Esophagus mucosa (tissue), 1 donor: ENCODE results near the gene TFCP2L1. TPM values are rescaled to one million over a fixed set of nuclear protein-coding genes. Genes with fewer than 3 reads are reported as not detected.
"Not testable (repeated sequence)": the region's sequence is repeated elsewhere in the genome, so short reads cannot be mapped to it uniquely, and the experiment has no call there.

ENCODE experiments used
- ATAC-seq: fragments of 200-7000 bp; cut with Tn5 transposase; one replicate; pipeline ENCODE4 v1.9.1; 2020
- total RNA-seq: library from RNA; stranded (reverse); gene quantifications from one replicate; pipeline ENCODE4 v1.2.4, GENCODE V29; 2023
- donor health status: DM: yes; HTN: yes; CAD: no.

Gene TFCP2L1, protein sequence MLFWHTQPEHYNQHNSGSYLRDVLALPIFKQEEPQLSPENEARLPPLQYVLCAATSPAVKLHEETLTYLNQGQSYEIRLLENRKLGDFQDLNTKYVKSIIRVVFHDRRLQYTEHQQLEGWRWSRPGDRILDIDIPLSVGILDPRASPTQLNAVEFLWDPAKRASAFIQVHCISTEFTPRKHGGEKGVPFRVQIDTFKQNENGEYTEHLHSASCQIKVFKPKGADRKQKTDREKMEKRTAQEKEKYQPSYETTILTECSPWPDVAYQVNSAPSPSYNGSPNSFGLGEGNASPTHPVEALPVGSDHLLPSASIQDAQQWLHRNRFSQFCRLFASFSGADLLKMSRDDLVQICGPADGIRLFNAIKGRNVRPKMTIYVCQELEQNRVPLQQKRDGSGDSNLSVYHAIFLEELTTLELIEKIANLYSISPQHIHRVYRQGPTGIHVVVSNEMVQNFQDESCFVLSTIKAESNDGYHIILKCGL
- 36.5 TPM for total RNA-seq

GRCh38 chr2:121284463-121285449 lies at the start of gene TFCP2L1:
Gene TFCP2L1 (minus strand): TSS chr2:121285202. CDS start chr2:121285109, 93 bp downstream.
- peak; percentile 88 for ATAC-seq

DNA sequence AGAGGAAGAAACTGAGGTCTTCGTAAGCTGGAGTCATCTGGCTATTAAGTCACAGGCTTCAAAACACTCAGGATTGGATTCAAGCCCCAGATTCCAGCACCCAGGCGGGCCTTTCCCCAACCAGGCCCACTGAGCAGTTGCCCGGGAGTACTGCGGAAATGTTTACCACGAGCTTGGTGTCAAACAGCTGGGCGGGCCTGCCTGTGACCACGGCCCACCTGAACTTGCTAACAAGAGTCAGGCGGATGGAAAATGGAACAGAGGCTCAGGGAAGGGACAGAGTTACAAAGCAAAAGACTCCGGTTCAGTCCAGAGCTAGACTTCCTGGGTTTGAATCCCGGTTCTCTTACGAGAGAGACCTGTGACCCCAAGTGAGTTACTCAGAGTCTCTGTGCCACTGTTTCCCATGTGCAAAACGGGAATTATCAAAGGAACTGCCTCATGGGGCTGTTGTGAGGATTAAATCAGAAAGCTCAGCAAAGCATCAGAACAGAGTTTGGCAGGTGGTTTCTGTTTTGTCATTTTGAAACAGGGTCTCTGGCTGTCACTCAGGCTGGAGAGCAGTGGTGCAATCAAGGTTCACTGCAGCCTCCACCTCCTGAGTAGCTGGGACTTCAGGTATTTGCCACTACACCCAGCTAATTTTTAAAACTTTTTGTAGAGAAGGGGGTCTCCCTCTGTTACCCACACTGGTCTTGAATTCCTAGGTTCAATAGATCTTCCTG lies 49.0 kb upstream of the TFCP2L1 start:
- no peak for ATAC-seq

GRCh38 chr2:121333231-121333630 lies 48.2 kb upstream of the TFCP2L1 start:
- no peak for ATAC-seq

- not testable (repeated sequence) for ATAC-seq
Observed at GRCh38 chr2:121331324-121331723, 46.3 kb upstream of the TFCP2L1 start.

DNA sequence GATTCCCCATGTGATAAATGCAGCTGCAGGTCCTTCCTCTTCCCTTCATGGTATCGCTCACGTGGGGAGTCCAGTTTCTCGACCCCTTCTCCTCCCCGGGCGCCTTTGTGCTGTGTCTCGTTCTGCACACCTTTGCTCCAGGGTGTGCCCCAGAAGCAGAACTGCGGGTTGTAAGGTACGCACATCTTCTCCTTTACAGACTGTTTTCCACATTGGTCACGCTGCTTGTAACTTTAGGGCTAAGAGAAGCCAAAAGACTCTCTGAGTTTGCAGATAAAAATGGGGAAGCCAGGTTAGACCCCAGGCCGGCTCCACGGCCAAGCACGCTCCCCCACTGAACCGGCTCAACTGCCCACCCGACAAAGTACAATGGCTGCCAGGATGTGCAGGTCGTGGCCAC lies 45.9 kb upstream of the TFCP2L1 start:
- ATAC-seq: no peak

- no peak for ATAC-seq
Observed at GRCh38 chr2:121329786-121330185, 44.8 kb upstream of the TFCP2L1 start.

DNA sequence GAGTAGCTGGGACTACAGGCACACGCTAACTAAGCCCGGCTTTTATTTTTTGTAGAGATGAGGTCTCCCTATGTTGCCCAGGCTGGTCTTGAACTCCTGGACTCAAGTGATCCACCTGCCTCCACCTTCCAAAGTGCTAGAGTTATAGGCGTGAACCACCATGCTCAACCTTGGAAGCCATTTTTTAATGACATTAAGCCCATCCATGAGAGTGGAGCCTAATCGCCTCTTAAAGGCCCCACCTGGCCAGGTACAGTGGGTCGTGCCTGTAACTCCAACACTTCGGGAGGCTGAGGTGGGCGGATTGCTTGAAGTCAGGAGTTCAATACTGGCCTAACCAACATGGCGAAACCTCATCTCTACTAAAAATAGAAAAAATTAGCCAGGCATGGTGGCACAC lies 41.6 kb upstream of the TFCP2L1 start:
- no peak for ATAC-seq

GRCh38 chr2:121324601-121325000 lies 39.6 kb upstream of the TFCP2L1 start:
- no peak for ATAC-seq

GRCh38 chr2:121321476-121321875 lies 36.5 kb upstream of the TFCP2L1 start:
- ATAC-seq: peak; percentile 18

DNA sequence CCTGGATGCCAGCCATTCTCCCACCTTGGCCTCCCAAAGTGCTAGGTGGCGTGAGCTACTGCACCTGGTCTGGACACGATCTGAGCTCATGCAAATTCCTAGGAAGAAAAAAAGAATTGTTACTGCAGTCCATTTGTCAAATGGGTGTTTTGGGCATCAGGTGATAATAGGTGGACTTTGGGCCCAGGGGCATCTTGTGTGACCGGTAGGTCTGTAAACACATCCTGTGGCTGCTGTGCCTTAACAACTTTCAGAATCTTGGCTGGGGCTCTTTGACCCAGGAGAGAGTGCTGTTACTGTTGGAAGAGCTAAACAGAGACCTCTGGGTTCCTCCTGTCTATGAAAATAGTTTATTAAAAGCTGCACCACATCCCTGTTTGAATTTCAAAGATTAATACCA lies 34.9 kb upstream of the TFCP2L1 start:
- ATAC-seq: no peak

DNA sequence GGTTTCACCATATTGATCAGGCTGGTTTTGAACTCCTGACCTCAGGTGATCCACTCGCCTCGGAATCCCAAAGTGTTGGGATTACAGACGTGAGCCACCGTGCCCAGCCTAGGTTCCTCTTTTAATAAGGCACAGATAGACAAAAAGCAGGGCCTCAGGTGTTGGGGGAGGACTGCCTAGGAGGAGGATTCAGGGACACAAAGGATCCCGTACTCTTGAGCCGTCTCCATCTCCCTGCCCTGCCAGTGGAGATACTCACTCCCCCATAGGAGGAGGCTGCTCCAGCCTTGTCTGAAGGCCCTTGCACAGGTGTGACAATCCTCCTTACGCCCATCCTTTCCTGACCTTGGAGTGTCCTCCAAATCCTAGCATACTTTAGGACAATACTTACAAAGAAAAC lies 32.0 kb upstream of the TFCP2L1 start:
- ATAC-seq: no peak

DNA sequence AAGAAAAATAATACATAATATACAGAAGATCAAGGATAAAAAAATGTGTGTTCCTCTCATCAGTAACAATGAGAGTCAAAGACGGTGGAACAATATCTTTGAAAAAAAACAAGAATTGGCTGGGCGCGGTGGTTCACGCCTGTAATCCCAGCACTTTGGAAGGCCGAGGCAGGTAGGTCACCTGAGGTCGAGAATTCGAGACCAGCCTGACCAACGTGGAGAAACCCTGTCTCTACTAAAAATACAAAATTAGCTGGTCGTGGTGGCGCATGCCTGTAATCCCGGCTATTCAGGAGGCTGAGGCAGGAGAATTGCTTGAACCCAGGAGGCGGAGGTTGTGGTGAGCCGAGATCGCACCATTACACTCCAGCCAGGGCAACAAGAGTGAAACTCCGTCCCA lies 28.7 kb upstream of the TFCP2L1 start:
- ATAC-seq: not testable (repeated sequence)

- ATAC-seq: no peak
Observed at GRCh38 chr2:121309801-121310200, 24.8 kb upstream of the TFCP2L1 start.

GRCh38 chr2:121309323-121309722 lies 24.3 kb upstream of the TFCP2L1 start:
- ATAC-seq: no peak

GRCh38 chr2:121307048-121307447 lies 22.0 kb upstream of the TFCP2L1 start:
- no peak for ATAC-seq

GRCh38 chr2:121304941-121305340 lies 19.9 kb upstream of the TFCP2L1 start:
- ATAC-seq: no peak

- ATAC-seq: no peak
Observed at GRCh38 chr2:121303531-121304263, 18.7 kb upstream of the TFCP2L1 start.

- ATAC-seq: not testable (repeated sequence)
Observed at GRCh38 chr2:121301190-121301589, 16.2 kb upstream of the TFCP2L1 start.

- ATAC-seq: no peak
Observed at GRCh38 chr2:121298476-121298875, 13.5 kb upstream of the TFCP2L1 start.

DNA sequence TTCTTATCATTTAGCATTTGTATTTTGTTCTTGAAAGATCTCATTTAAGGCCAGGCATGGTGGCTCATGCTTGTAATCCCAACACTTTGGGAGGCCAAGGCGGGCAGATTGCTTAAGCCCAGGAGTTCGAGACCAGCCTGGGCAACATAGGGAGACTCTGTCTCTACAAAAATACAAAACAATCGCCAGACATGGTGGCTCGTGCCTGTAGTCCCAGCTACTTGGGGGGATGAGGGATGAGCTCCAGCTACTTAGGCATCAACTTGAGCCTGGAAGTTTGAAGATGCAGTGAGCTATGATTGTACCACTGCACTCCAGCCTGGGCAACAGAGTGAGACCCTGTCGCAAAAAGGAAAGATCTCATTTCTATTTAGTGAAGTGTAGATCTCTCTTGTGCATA lies 12.9 kb upstream of the TFCP2L1 start:
- not testable (repeated sequence) for ATAC-seq

- peak; percentile 65 for ATAC-seq
Observed at GRCh38 chr2:121297217-121297830, 12.3 kb upstream of the TFCP2L1 start.
